HG02840 (cell line): ENCODE measurements around the gene RFTN1.

ENCODE experiments used
- ATAC-seq: cut with Tn5 transposase; IDR thresholded peaks from one replicate; pipeline ENCODE4 v1.9.1; 2021; ENCODE audit warnings: mild to moderate bottlenecking, moderate library complexity, moderate number of reproducible peaks; ENCODE audit not compliant: unreplicated experiment, low FRiP score

The RFTN1 gene

GRCh38 chr3:16417945-16418739, 95.4 kb downstream of the RFTN1 start:
- no peak for ATAC-seq

- ATAC-seq, result no peak
Measured at GRCh38 chr3:16415911-16416476, 97.5 kb downstream of the RFTN1 start.

- ATAC-seq, result no peak
Measured at GRCh38 chr3:16413321-16413720, 100.2 kb downstream of the RFTN1 start.

- ATAC-seq, result no peak
Measured at GRCh38 chr3:16412192-16412800, 101.2 kb downstream of the RFTN1 start.

GRCh38 chr3:16411441-16411840, 102.1 kb downstream of the RFTN1 start:
- no peak for ATAC-seq

- ATAC-seq, result no peak
Measured at GRCh38 chr3:16410659-16411058, 102.8 kb downstream of the RFTN1 start.

- ATAC-seq, result no peak
Measured at GRCh38 chr3:16409032-16409431, 104.5 kb downstream of the RFTN1 start.

GRCh38 chr3:16407366-16407765, 106.1 kb downstream of the RFTN1 start:
- ATAC-seq, result no peak

GRCh38 chr3:16406579-16406978, 106.9 kb downstream of the RFTN1 start:
- ATAC-seq, result no peak

GRCh38 chr3:16406166-16406565, 107.3 kb downstream of the RFTN1 start:
- no peak for ATAC-seq

- ATAC-seq, result no peak
Measured at GRCh38 chr3:16404349-16404895, 109.1 kb downstream of the RFTN1 start.

GRCh38 chr3:16402451-16402850, 111.0 kb downstream of the RFTN1 start:
- ATAC-seq, result no peak

GRCh38 chr3:16401273-16401672, 112.2 kb downstream of the RFTN1 start:
- ATAC-seq, result no peak

GRCh38 chr3:16400106-16400931, 113.2 kb downstream of the RFTN1 start:
- no peak for ATAC-seq

- no peak for ATAC-seq
Measured at GRCh38 chr3:16399473-16399872, 114.0 kb downstream of the RFTN1 start.

- no peak for ATAC-seq
Measured at GRCh38 chr3:16398648-16399047, 114.9 kb downstream of the RFTN1 start.

- ATAC-seq, result no peak
Measured at GRCh38 chr3:16396202-16396601, 117.3 kb downstream of the RFTN1 start.

- ATAC-seq, result no peak
Measured at GRCh38 chr3:16395212-16395611, 118.3 kb downstream of the RFTN1 start.

- ATAC-seq, result no peak
Measured at GRCh38 chr3:16394639-16395038, 118.9 kb downstream of the RFTN1 start.

GRCh38 chr3:16392717-16393116, 120.8 kb downstream of the RFTN1 start:
- no peak for ATAC-seq

GRCh38 chr3:16392065-16392464, 121.4 kb downstream of the RFTN1 start:
- no peak for ATAC-seq
